Ishikawa (cell line): Measurements from ENCODE around the gene LRCOL1.

ENCODE experiments used
- CEBPB ChIP-seq: IDR thresholded peaks from 2 replicates; pipeline ENCODE4 v1.6.1; 2012
- CREB1 ChIP-seq: IDR thresholded peaks from 2 replicates; pipeline ENCODE4 v1.6.1; 2012; ENCODE audit warnings: low read depth
- EGR1 ChIP-seq: IDR thresholded peaks from 2 replicates; pipeline ENCODE4 v1.6.1; 2012
- EP300 ChIP-seq: IDR thresholded peaks from 2 replicates; pipeline ENCODE4 v1.6.1; 2012; ENCODE audit warnings: borderline replicate concordance
- FOXM1 ChIP-seq: IDR thresholded peaks from 2 replicates; pipeline ENCODE4 v1.6.1; 2012; ENCODE audit warnings: low read depth, borderline replicate concordance
- NFIC ChIP-seq: IDR thresholded peaks from 2 replicates; pipeline ENCODE4 v1.6.1; 2012
- RAD21 ChIP-seq: IDR thresholded peaks from 2 replicates; pipeline ENCODE4 v1.6.1; 2012; ENCODE audit warnings: low read depth
- TAF1 ChIP-seq: IDR thresholded peaks from 2 replicates; pipeline ENCODE4 v1.6.1; 2012; ENCODE audit warnings: low read depth, mild to moderate bottlenecking
- TCF12 ChIP-seq: IDR thresholded peaks from 2 replicates; pipeline ENCODE4 v1.6.1; 2012; ENCODE audit warnings: low read depth
- TEAD4 ChIP-seq: IDR thresholded peaks from 2 replicates; pipeline ENCODE4 v1.6.1; 2012
- YY1 ChIP-seq: IDR thresholded peaks from 2 replicates; pipeline ENCODE4 v1.6.1; 2012; ENCODE audit warnings: low read depth
- ZBTB7A ChIP-seq: IDR thresholded peaks from 2 replicates; pipeline ENCODE4 v1.6.1; 2012; ENCODE audit warnings: low read depth
- TF ChIP-seq, protein P1 (sequence below): IDR thresholded peaks from 2 replicates; pipeline ENCODE4 v1.6.1; 2012
- TF ChIP-seq, protein P2 (sequence below): IDR thresholded peaks from 2 replicates; pipeline ENCODE4 v1.6.1; 2012
- TF ChIP-seq, protein P3 (sequence below): IDR thresholded peaks from 2 replicates; pipeline ENCODE4 v1.6.1; 2012; ENCODE audit warnings: low read depth, mild to moderate bottlenecking

The LRCOL1 gene

DNA sequence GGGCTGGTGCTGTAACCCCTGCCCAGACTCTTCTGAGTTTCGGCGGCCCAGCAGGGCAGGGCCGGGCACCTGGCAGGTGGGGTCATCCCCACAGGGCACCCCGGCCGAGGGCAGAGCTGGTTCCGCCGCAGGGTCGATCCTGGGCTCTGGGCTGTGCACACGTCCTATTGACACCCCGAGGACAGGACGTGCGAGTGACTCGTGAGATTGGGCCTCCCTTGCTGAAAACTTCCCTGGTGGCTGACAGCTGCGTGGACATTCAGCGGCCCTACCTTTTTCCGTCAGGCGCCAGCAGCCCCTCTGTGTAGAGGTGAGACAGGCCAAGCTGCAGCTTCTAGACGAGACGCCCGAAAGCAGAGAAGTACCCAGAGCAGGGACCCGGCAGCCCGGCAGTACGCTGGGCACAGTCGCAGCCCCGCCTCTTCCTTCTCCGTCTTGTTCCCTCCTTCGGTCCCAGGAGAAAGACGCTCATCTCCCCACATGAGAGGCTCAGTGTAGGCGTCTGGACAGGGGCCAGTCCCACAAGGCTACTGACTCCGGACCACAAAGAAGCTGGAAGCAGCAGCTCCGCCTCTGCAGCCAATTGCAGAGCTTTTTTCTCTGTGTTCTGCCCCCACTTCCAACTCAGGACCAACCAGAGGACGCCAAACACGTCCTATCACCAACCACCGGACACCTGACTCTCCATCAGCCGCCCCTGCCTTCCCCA, at the start of gene LRCOL1:
TSS of gene LRCOL1 (minus strand) at position 532 of the 709 bp plus-strand sequence. CDS start 4,331 bp downstream, outside the sequence.
- TF ChIP-seq, protein P1, sequence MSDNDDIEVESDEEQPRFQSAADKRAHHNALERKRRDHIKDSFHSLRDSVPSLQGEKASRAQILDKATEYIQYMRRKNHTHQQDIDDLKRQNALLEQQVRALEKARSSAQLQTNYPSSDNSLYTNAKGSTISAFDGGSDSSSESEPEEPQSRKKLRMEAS = no peak
- TF ChIP-seq ZBTB7A (no peak), YY1 (no peak), CREB1 (no peak), RAD21 (no peak)

DNA sequence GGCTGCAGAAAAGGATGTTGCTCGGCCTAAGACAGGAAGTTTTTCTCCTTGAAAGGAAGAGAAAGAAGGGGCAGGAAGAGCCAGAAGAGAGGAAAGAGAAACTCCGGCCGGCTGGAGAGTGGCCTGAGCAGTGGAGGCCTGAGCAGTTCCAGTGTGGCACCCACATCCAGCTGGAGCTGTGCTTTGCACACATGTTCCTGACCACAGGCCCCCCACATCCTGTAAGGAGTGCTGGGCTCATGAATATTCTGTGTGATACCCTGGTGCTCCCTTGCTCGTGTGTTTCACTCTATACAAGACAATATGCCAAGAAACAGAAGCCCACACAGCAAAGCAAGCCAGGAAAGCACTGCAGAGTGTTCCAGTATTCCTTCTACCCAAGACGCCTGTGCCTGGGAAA, 49.7 kb upstream of the LRCOL1 start:
- TF ChIP-seq ZBTB7A (no peak), TEAD4 (no peak), RAD21 (no peak), TCF12 (no peak), FOXM1 (no peak), EGR1 (no peak), CREB1 (no peak), CEBPB (no peak), NFIC (no peak)
- TF ChIP-seq, protein P2, sequence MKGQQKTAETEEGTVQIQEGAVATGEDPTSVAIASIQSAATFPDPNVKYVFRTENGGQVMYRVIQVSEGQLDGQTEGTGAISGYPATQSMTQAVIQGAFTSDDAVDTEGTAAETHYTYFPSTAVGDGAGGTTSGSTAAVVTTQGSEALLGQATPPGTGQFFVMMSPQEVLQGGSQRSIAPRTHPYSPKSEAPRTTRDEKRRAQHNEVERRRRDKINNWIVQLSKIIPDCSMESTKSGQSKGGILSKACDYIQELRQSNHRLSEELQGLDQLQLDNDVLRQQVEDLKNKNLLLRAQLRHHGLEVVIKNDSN = no peak
- TF ChIP-seq, protein P3, sequence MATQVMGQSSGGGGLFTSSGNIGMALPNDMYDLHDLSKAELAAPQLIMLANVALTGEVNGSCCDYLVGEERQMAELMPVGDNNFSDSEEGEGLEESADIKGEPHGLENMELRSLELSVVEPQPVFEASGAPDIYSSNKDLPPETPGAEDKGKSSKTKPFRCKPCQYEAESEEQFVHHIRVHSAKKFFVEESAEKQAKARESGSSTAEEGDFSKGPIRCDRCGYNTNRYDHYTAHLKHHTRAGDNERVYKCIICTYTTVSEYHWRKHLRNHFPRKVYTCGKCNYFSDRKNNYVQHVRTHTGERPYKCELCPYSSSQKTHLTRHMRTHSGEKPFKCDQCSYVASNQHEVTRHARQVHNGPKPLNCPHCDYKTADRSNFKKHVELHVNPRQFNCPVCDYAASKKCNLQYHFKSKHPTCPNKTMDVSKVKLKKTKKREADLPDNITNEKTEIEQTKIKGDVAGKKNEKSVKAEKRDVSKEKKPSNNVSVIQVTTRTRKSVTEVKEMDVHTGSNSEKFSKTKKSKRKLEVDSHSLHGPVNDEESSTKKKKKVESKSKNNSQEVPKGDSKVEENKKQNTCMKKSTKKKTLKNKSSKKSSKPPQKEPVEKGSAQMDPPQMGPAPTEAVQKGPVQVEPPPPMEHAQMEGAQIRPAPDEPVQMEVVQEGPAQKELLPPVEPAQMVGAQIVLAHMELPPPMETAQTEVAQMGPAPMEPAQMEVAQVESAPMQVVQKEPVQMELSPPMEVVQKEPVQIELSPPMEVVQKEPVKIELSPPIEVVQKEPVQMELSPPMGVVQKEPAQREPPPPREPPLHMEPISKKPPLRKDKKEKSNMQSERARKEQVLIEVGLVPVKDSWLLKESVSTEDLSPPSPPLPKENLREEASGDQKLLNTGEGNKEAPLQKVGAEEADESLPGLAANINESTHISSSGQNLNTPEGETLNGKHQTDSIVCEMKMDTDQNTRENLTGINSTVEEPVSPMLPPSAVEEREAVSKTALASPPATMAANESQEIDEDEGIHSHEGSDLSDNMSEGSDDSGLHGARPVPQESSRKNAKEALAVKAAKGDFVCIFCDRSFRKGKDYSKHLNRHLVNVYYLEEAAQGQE = no peak

DNA sequence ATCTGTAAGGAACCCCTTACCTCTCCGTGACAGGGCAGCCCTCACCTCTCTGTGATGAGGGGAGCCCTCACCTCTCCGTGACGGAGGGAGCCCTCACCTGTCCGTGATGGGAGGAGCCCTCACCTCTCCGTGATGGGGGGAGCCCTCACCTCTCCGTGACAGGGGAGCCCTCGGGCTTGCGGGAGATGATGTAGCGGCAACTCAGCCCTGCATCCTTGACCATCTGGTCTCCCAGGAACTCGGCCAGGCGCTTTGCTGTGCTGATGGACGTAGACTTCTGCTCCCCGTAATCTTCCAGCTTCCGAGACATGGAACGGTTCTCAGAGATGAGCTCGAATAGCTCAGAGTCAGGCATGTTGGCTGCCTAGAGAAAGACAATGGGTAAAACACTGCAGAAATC, 48.8 kb upstream of the LRCOL1 start:
- TF ChIP-seq ZBTB7A (no peak), CEBPB (no peak), RAD21 (no peak), EGR1 (no peak), FOXM1 (no peak), TEAD4 (no peak), YY1 (no peak), NFIC (no peak), CREB1 (no peak), EP300 (no peak), TCF12 (no peak), TAF1 (no peak)
- TF ChIP-seq, protein P1 = no peak
- TF ChIP-seq, protein P2 = no peak
- TF ChIP-seq, protein P3 = no peak

DNA sequence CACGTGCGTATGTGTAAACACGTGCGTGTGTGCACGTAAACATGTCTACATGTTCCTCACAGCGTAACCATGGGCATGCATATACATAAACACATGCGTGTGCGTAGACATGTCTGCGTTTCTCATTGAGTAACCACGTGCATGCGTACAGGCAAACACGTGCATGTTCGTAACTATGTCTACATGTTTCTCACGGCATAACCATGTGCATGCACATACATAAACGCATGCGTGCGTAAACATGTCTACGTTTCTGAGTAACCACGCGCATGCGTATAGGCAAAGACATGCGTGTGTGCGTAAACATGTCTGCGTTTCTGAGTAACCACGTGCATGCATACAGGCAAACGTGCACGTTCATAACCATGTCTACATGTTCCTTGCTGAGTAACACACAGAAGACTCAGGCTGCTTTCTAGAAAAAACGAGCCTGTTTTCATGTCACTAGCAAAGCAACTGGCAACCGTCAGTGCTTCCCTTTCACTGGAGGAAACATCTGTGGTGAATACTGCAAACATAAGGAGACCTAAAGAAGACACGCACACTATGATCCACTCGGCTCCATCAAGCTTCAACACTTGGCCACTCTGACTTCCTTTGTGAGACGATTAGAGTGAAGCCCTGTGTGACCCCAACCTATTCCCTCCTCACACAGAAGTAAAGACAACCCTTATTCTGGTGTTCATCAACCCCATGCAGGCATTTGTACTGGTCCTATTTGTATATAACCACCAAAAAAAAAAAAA, 47.9 kb upstream of the LRCOL1 start:
- TF ChIP-seq YY1 (no peak), CEBPB (no peak), FOXM1 (no peak)

DNA sequence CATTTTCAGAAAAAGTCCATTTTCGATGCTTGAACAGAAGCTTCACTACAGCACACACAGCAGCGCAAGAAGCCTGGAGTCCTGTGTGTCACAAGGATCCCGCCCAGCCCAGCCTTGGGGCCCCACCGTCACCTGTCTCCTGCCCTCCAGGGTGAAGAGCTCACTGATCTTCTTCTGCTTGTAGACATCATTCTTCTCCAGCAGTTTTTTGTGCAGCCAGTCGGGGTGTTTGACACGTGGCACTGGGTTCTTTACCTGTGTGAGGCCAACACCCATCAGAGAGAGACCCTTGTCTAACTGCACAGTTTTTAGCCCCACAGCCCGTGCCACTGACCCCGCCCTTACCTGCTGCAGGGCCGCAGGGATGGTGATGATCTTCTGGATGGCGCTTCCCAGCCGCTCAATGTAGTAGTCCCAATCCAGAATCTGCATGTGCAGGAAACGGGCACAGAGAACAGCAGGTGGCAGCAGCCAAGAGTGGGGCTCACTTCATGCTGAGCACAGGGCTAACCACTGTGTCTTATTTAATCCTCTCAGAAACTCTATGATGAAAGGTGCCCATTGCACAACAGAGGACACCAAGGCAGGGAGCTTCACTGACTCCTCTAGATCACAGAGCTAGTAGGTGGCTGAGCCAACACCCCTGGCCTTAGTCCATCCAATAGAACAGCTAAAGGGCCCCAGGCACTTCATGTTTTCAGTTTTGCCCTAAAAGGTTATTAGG, 46.8 kb upstream of the LRCOL1 start:
- TF ChIP-seq TAF1 = no peak
- TF ChIP-seq ZBTB7A = no peak
- TF ChIP-seq EGR1 = no peak
- no peak for TF ChIP-seq FOXM1
- no peak for TF ChIP-seq CREB1
- no peak for TF ChIP-seq EP300
- no peak for TF ChIP-seq CEBPB
- no peak for TF ChIP-seq RAD21
- TF ChIP-seq, protein P3 = no peak
- TF ChIP-seq YY1 = no peak
- no peak for TF ChIP-seq NFIC
- TF ChIP-seq TCF12 = no peak
- no peak for TF ChIP-seq TEAD4
- TF ChIP-seq, protein P2 = no peak
- TF ChIP-seq, protein P1 = no peak
